ENCODE measurements around the gene DBN1. TPM values are rescaled to one million over a fixed set of nuclear protein-coding genes. Genes with fewer than 3 reads are reported as not detected.

The DBN1 gene
- total and polyA plus RNA-seq, 2 of the 8 experiments (the other 6 are each of a cell fraction or from before 2014, with no cell fraction given): 168 to 333 TPM

- peak overlapping the region; percentile 40 for H4K91ac ChIP-seq (replicated peaks; ENCODE audit: insufficient read length, low read length)
- peaks cover 18 to 48% (median 30%) of the 10 kb centered on the region in 4 experiments for H3K36me3 ChIP-seq (ENCODE audit: control insufficient read depth in 2 of 4, insufficient read depth in 4 of 4, low read length in 3 of 4)
- TF ChIP-seq POLR2AphosphoS5 (IDR thresholded peaks at IDR 0.05; ENCODE audit: low read depth, low read length) (peak; percentile 72), POLR2A (IDR thresholded peaks at IDR 0.05; ENCODE audit: control extremely low read depth in 1 of 2, low read depth in 2 of 2, low read length in 2 of 2) (peak in 1 of 2 experiments; percentile 76; a peak in 2 of 3 replicates), TBP (IDR thresholded peaks at IDR 0.05; ENCODE audit: low read depth, low read length) (no peak)
- H3K18ac ChIP-seq (ENCODE audit: extremely low read depth, low read length): no peak overlapping the region; the same call in 1 of the 2 replicates
- H2AK5ac ChIP-seq (ENCODE audit: low read depth, low read length): no peak overlapping the region
- ChIA-PET POLR2A (ENCODE audit: partially characterized antibody) (interaction anchor here (1.1 to 67.5 kb wide), 3 partner anchors 4 to 29 kb away, joined by 3 to 3349 read pairs (median 3349); partner anchors contain the start of genes DBN1, DOK3, PDLIM7 and PRR7), CTCF (ENCODE audit: partially characterized antibody) (interaction anchor here (0.9 to 12.7 kb wide), 4 partner anchors 8 to 23 kb away, joined by 5 to 306 read pairs (median 84); partner anchors contain the start of genes DDX41, DOK3 and PDLIM7)
- no peaks in the 10 kb centered on the region for H3K27me3 ChIP-seq (replicated peaks in 1 of 4; ENCODE audit: control insufficient read depth in 3 of 4, extremely low read depth in 1 of 4, insufficient read depth in 3 of 4, low read length in 3 of 4)
- no peak overlapping the region; the same call in 1 of the 2 replicates for H2BK5ac ChIP-seq (ENCODE audit: low read depth, low read length)
- no peak overlapping the region for H2BK12ac ChIP-seq (ENCODE audit: low read depth, low read length)
- H3K23me2 ChIP-seq (ENCODE audit: low read depth, low read length): no peaks in the 10 kb centered on the region
- H2AFZ ChIP-seq (ENCODE audit: low read length): no peak overlapping the region
- no peak for DNase-seq (ENCODE audit: low read depth in 1 of 2, low spot score in 2 of 2)
- no peaks in the 10 kb centered on the region for H3K79me2 ChIP-seq (ENCODE audit: control insufficient read depth in 1 of 2, insufficient read depth in 2 of 2, low read length in 2 of 2)
- no peaks in the 10 kb centered on the region for H3K4me1 ChIP-seq (replicated peaks in 1 of 4; ENCODE audit: control insufficient read depth in 3 of 4, insufficient read depth in 4 of 4, low read length in 3 of 4)
- H3K14ac ChIP-seq (ENCODE audit: insufficient read length): no peak overlapping the region
- H2BK15ac ChIP-seq (ENCODE audit: low read length): no peak overlapping the region
- no peaks in the 10 kb centered on the region for H3K9me3 ChIP-seq (ENCODE audit: insufficient read depth in 2 of 2, low read depth in 1 of 2, low read length in 1 of 2)
- H3K4ac ChIP-seq (replicated peaks; ENCODE audit: insufficient read length, low read depth, low read length): no peak overlapping the region
- no peak overlapping the region for H3K4me2 ChIP-seq (ENCODE audit: insufficient read depth in 1 of 2, low read depth in 2 of 2, low read length in 2 of 2)
- H3K9ac ChIP-seq (replicated peaks in 1 of 4; ENCODE audit: extremely low read depth in 1 of 4, low read depth in 3 of 4, low read length in 3 of 4): no peak overlapping the region; a peak in 1 of 7 replicates
- no peak overlapping the region for H4K5ac ChIP-seq (ENCODE audit: insufficient read length, low read depth, low read length)
- no peak overlapping the region for H2BK20ac ChIP-seq (ENCODE audit: low read length)
- no peak overlapping the region for H2BK120ac ChIP-seq (replicated peaks; ENCODE audit: low read depth, low read length)
- H3K79me1 ChIP-seq (ENCODE audit: low read depth, low read length): peaks cover 4% of the 10 kb centered on the region; the same call in 1 of the 2 replicates
- H3K4me3 ChIP-seq (ENCODE audit: extremely low read depth in 1 of 4, insufficient read depth in 2 of 4, low read depth in 3 of 4, low read length in 4 of 4): no peak overlapping the region
- H4K8ac ChIP-seq (ENCODE audit: extremely low read depth, insufficient read depth, low read length): peak overlapping the region; percentile 80; the same call in 1 of the 2 replicates
- peak overlapping the region; percentile 15; the same call in 1 of the 2 replicates for H3K27ac ChIP-seq (ENCODE audit: low read depth, low read length)
- 88% methylated on average over 22 of the region's 22 CpGs; no CpG with 5 or more reads in 1 of the 2 experiments for WGBS, 2 experiments (ENCODE audit: extremely low coverage in 1 of 2, insufficient coverage in 1 of 2, insufficient read length in 1 of 2, insufficient replicate concordance in 2 of 2, low coverage in 1 of 2, low lambda C conversion rate in 2 of 2, missing lambda C conversion rate in 1 of 2)
- no peak overlapping the region for H3K56ac ChIP-seq (replicated peaks; ENCODE audit: insufficient read length, low read depth, low read length)
- peaks cover 5 to 11% of the 10 kb centered on the region in 2 experiments for H4K20me1 ChIP-seq (replicated peaks in 1 of 2; ENCODE audit: control insufficient read depth in 1 of 2, insufficient read depth in 2 of 2, low read length in 2 of 2)
- FAIRE-seq: no peak
- no peak overlapping the region for H3K23ac ChIP-seq (ENCODE audit: insufficient read length)
These were observed 10.8 kb upstream of the DBN1 start for GRCh38 chr5:177483994-177484901.
